A673 (cell line): Measurements from ENCODE around the gene CUX1.

ENCODE experiments used
- CTCF ChIP-seq: fragments of 300-800, 200-600 bp; sonication (generic); conservative IDR thresholded peaks from 2 replicates; pipeline ENCODE4 v1.5.1; 2017; ENCODE audit warnings: low read depth, mild to moderate bottlenecking, antibody characterized with exemption, low read length, moderate library complexity, mixed read lengths
- EZH2 ChIP-seq: fragments of 200-600 bp; sonication (generic); IDR thresholded peaks from 2 replicates; pipeline ENCODE4 v1.6.1; 2017; ENCODE audit warnings: borderline replicate concordance, low read depth, mild to moderate bottlenecking, mixed read lengths, antibody characterized with exemption, low read length; ENCODE audit not compliant: poor library complexity, severe bottlenecking

- TF ChIP-seq CTCF = no peak
- no peak for TF ChIP-seq EZH2
Measured at GRCh38 chr7:101813402-101814019, 3.9 kb upstream of the CUX1 start.
